Activated naive CD8-positive, alpha-beta T cell treated with anti-CD3 and anti-CD28 coated beads for 36 hours (primary cell): ENCODE data around the gene REG4. TPM values are rescaled to one million over a fixed set of nuclear protein-coding genes. Genes with fewer than 3 reads are reported as not detected.
A peak's percentile ranks its signal among the peaks of the same experiment; 100 is the strongest.
"Not testable (repeated sequence)": the region's sequence is repeated elsewhere in the genome, so short reads cannot be mapped to it uniquely, and the experiment has no call there.

Experiments
- DNase-seq: peaks from one replicate; pipeline ENCODE4 v3.0.0; 2021
- H3K27ac Mint-ChIP-seq: one replicate; pipeline ENCODE4 v1.8.0; 2022; ENCODE audit warnings: mild to moderate bottlenecking, moderate library complexity, mixed read lengths
- H3K27me3 Mint-ChIP-seq: one replicate; pipeline ENCODE4 v1.8.0; 2022; ENCODE audit warnings: mild to moderate bottlenecking, mixed read lengths
- H3K36me3 Mint-ChIP-seq: one replicate; pipeline ENCODE4 v1.8.0; 2021; ENCODE audit warnings: mild to moderate bottlenecking, mixed read lengths
- H3K4me1 Mint-ChIP-seq: one replicate; pipeline ENCODE4 v1.8.0; 2021; ENCODE audit warnings: mixed read lengths
- H3K4me3 Mint-ChIP-seq: one replicate; pipeline ENCODE4 v1.8.0; 2022; ENCODE audit warnings: mild to moderate bottlenecking, moderate library complexity, mixed read lengths
- H3K9me3 Mint-ChIP-seq: one replicate; pipeline ENCODE4 v1.8.0; 2022; ENCODE audit warnings: mixed read lengths
- total RNA-seq, 2 experiments: library from RNA; stranded (reverse); gene quantifications; one replicate each; pipeline ENCODE4 v1.2.3, GENCODE V29; 2021

REG4 gene
- total RNA-seq, 2 experiments from 2014 or later, result 10.2 to 12.3 TPM

- no peak for DNase-seq
- no peaks in the 10 kb centered on the region for H3K36me3 Mint-ChIP-seq
- H3K4me3 Mint-ChIP-seq, result no peak overlapping the region
- H3K4me1 Mint-ChIP-seq, result peaks cover 18% of the 10 kb centered on the region
- H3K9me3 Mint-ChIP-seq, result no peaks in the 10 kb centered on the region
- H3K27me3 Mint-ChIP-seq, result no peaks in the 10 kb centered on the region
- no peak overlapping the region for H3K27ac Mint-ChIP-seq
Observed at GRCh38 chr1:119794876-119795240, 16.4 kb downstream of the REG4 start.

- Mint-ChIP-seq H3K9me3 (no peaks in the 10 kb centered on the region), H3K27ac (no peak overlapping the region), H3K27me3 (peaks cover 1% of the 10 kb centered on the region), H3K4me1 (peaks cover 18% of the 10 kb centered on the region), H3K36me3 (no peaks in the 10 kb centered on the region), H3K4me3 (no peak overlapping the region)
- DNase-seq, result no peak
Observed at GRCh38 chr1:119794230-119794875, 16.9 kb downstream of the REG4 start.

DNA sequence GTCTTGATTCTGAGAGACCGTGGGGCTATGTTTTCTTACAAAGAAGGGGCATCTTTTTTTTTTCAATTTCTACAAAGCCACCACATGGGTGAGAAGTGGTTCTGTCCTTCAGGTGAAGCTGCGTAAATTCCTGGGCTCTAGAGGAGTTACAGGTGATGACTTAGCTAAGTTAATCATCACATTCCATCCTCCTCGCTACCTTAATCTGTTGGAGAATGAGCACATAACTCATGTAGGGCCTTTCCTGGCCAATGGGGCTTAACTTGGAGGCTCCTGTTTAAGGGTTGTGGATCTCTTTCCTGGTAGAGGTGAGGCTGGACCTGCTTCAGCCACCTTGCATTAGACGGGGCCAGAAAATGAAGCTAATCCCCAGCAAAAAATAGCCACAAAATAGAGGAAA is 19.9 kb downstream of the REG4 start:
- H3K4me3 Mint-ChIP-seq, result no peak overlapping the region
- H3K4me1 Mint-ChIP-seq, result peaks cover 4% of the 10 kb centered on the region
- H3K27me3 Mint-ChIP-seq, result peaks cover 7% of the 10 kb centered on the region
- H3K36me3 Mint-ChIP-seq, result no peaks in the 10 kb centered on the region
- H3K9me3 Mint-ChIP-seq, result no peaks in the 10 kb centered on the region
- DNase-seq, result no peak
- H3K27ac Mint-ChIP-seq, result no peak overlapping the region

- Mint-ChIP-seq H3K4me3 (no peak overlapping the region), H3K36me3 (no peaks in the 10 kb centered on the region), H3K27ac (no peak overlapping the region), H3K9me3 (no peaks in the 10 kb centered on the region), H3K27me3 (peaks cover 7% of the 10 kb centered on the region), H3K4me1 (peaks cover 11% of the 10 kb centered on the region)
- no peak for DNase-seq
Observed at GRCh38 chr1:119790451-119791198, 20.6 kb downstream of the REG4 start.

GRCh38 chr1:119787776-119788175 is 23.5 kb downstream of the REG4 start:
- Mint-ChIP-seq H3K4me3 (no peak overlapping the region), H3K4me1 (peaks cover 21% of the 10 kb centered on the region)

DNA sequence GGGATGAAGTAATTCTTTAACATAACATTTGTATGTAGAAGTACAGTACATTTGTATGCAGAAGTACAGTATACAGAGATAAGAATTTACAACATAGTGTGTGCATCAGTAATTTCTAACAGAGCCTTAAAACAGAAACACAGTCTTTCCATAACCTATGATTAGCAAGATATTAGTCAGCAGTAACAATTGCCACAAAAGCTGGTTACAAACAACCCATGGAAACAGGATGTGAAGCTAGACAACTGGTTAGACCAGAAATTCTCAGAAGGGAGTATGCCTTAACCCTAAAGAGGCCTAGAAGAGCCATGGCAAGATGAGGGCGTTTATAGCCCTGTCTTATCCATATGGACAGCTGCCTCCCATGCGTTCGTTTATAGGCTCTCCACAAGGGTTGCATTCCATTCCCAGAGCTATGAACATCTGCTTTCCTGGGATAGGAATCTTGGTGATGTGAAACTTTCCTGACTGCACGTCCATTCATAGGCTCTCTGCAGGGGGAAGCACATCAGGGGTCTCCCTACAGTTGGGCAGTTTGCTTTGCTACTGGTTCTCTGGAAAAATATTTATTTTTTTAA is 24.7 kb downstream of the REG4 start:
- not testable (repeated sequence) for H3K27ac Mint-ChIP-seq, H3K36me3 Mint-ChIP-seq, H3K9me3 Mint-ChIP-seq, H3K4me3 Mint-ChIP-seq, DNase-seq
- H3K4me1 Mint-ChIP-seq, result peaks cover 21% of the 10 kb centered on the region
- H3K27me3 Mint-ChIP-seq, result peaks cover 34% of the 10 kb centered on the region

More at GRCh38 chr1:119787776-119788175, 23.5 kb downstream of the REG4 start:
- no peaks in the 10 kb centered on the region for H3K36me3 Mint-ChIP-seq
- no peak overlapping the region for H3K27ac Mint-ChIP-seq
- H3K9me3 Mint-ChIP-seq, result no peaks in the 10 kb centered on the region
- H3K27me3 Mint-ChIP-seq, result peaks cover 28% of the 10 kb centered on the region
- no peak for DNase-seq

DNA sequence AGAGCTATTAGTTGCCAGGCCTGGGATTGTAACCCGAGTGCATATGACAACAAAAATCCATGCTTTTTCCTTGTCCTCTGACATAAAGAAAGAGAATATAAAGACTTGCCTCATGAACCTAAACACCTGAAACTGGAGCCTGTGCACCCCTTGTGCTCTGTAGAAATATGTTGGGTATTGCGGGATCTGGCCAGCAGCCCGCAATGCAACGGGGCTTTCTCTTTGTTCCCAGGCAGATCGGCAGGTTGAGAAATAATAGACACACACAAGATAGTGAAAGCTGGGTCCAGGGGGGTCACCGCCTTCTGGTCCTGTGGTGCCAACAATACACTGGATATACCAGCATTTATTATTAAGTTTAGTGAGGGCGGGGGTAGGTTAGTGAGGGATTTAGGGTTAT is 25.2 kb downstream of the REG4 start:
- not testable (repeated sequence) for H3K9me3 Mint-ChIP-seq, H3K36me3 Mint-ChIP-seq, DNase-seq
- Mint-ChIP-seq H3K27me3 (peaks cover 34% of the 10 kb centered on the region), H3K4me1 (peaks cover 21% of the 10 kb centered on the region), H3K27ac (peak overlapping the region; percentile 23), H3K4me3 (peak overlapping the region; percentile 12)

DNA sequence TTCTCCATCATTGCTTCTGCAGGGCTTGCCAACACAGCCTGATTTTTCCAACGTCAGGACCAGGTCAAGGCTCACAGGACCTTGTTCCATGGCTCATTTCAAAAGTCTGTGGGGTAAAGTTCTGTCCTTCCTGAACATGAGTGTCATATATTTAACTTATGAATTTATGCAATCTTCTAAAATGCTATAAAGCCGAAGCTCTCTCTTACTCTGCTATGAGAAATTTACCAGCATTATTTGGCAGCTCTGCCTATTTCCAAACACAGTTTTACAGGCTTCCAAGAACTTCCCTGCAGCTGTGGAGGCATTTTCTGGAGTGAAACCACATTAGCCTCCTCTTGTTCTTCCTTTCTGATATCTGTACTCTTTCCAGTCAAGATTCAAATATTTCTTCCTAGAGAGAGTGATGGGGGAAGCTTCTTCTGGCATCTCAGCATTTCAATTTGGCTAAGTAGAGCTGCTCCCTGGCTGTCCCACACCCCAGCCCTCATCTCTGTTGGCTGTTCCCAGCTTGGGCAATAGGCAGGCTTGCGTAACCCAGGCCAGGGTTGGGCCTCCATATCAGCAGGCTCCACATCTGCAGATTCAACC is 27.0 kb downstream of the REG4 start:
- Mint-ChIP-seq H3K4me1 (peaks cover 21% of the 10 kb centered on the region), H3K27me3 (peaks cover 33% of the 10 kb centered on the region), H3K36me3 (no peaks in the 10 kb centered on the region), H3K9me3 (no peaks in the 10 kb centered on the region), H3K4me3 (no peak overlapping the region), H3K27ac (no peak overlapping the region)
- DNase-seq, result no peak

DNA sequence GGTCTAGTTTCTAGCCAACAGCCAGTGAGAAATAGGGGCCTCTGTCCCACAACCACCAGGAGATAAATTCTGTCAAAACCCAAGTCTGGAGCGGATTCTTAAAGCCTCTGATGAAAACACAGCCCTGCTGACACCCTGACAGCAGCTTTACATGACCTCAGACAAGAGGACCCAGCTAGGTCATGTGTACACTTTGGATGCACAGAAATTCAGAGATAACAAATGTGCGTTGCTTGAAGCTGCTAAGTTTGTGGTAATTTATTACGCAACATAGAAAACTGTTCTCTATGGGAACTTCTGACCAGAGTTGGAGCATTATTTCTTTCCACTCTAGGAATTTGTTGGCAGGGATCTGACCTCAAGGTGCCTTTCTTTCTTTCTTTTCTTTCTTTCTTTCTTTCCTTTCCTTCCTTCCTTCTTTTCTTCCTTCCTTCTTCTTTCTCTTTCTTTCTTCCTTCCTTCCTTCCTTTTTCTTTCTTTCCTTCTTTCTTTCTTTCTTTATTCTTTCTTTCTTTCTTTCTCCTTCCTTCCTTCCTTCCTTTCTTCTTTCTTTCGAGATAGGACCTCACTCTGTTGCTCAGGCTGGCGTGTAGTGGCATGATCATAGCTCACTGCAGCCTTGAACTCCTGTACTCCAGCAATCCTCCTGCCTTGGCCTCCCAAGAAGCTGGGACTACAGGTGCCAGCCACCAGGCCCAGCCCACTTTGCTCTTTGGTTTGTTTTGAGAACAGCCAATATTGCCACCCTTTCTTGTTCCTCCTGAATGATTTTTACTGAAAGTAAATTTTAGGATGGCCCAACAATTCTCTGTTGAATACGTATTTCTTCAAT is 27.7 kb downstream of the REG4 start:
- Mint-ChIP-seq H3K27ac (no peak overlapping the region), H3K36me3 (no peaks in the 10 kb centered on the region), H3K27me3 (peaks cover 27% of the 10 kb centered on the region), H3K9me3 (no peaks in the 10 kb centered on the region), H3K4me1 (peaks cover 21% of the 10 kb centered on the region), H3K4me3 (no peak overlapping the region)
- DNase-seq, result no peak

DNA sequence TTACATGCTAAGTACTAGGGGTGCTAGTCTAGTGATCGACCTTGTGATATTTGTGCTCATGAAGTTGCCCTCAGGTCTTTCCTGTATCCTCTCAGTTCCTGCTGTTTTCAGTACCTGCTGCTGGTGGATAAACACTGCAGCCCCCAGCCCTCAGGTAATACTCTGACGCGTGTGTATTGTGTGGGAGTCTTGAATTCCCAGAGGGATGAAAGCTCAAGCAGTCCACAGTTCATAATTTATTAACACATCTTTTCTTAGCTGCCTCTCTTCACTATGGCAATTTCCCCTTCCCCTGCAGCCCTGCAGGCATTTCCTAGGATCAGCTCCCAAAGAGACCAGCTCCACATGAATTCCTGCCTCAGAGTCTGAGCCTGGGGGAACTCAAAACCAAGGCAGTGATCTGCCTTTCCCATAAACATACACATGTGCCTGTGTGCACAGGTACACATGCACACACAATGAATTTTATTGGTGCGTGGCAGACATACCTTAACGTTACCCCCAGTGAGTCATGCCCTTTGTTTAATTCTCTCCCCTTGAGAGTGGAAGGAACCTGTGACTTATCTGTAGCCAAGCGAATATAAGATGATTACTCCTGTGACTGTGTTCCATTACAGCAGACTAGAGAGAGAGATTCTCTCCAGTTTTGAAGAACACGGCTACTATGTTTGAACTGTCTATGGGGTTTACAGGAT is 28.5 kb downstream of the REG4 start:
- Mint-ChIP-seq H3K27ac (no peak overlapping the region), H3K4me1 (peaks cover 21% of the 10 kb centered on the region), H3K4me3 (no peak overlapping the region), H3K27me3 (peaks cover 27% of the 10 kb centered on the region), H3K9me3 (no peaks in the 10 kb centered on the region), H3K36me3 (no peaks in the 10 kb centered on the region)
- no peak for DNase-seq

DNA sequence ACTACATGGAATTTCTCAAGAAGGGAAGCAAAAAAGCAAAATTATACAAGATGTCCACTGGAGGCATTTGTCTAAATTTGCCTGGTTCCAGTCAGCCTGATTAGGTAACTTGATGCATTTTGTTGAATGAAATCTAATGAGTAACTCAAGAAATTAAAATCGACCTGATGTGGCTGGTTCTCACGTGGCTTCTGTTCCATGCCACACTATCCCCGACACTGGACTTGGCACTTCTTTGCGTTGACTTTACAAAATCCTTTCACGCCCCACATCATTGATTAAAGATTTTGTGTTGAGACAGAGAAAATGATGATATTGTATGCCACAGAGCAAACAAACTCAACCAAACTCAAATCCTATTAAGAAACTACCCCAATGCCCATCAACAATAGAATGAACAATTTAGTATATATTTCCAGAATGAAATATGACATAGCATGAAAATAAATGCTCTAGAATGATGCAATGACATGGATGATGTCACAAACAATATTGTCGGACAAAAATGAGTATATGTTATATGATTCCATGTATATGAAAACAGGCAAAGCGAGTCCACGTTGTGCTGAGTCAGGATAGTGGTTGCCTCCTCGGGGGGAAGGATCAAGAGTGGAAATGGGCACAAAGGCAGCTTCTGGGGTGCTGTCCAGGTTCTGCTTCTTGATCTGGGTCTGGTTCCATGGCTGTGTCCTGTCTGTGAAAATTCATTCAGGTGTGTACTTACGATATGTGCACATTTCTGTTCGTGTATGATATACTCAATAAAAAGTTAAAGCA is 29.6 kb downstream of the REG4 start:
- no peaks in the 10 kb centered on the region for H3K36me3 Mint-ChIP-seq
- peaks cover 27% of the 10 kb centered on the region for H3K27me3 Mint-ChIP-seq
- no peak overlapping the region for H3K4me3 Mint-ChIP-seq
- no peak for DNase-seq
- no peak overlapping the region for H3K27ac Mint-ChIP-seq
- no peaks in the 10 kb centered on the region for H3K9me3 Mint-ChIP-seq
- peaks cover 17% of the 10 kb centered on the region for H3K4me1 Mint-ChIP-seq

GRCh38 chr1:119779869-119780356 is 31.3 kb downstream of the REG4 start:
- Mint-ChIP-seq H3K27me3 (peaks cover 23% of the 10 kb centered on the region), H3K4me3 (no peak overlapping the region), H3K9me3 (no peaks in the 10 kb centered on the region), H3K4me1 (peaks cover 10% of the 10 kb centered on the region), H3K36me3 (no peaks in the 10 kb centered on the region), H3K27ac (no peak overlapping the region)
- no peak for DNase-seq

DNA sequence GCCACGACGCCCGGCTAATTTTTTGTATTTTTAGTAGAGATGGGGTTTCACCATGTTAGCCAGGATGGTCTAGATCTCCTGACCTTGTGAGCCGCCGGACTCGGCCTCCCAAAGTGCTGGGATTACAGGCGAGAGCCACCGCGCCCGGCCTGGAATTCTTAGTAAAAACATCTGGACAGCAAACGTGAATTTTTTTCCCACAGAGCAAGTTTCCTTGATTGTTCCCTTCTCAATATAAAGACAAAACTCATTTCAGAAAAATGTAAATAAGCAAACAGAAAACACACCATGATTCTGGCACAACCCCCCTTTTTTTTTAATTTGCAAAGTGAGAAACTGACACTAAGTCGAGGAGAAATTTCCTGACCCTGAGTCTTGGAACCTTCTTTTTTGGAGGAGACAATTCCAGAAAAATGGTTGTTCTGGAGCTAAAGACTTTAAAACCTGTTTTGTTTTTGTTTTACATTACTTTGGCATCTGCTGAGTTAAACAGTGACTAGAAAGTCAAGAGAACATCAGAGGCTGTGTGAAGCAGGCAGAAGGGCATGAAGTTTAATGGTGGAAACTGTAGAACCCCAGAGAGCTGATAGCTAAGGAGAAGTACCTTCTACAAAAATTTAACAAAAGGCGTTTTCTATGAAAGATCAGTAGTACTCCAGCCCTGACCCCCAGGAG is 32.2 kb downstream of the REG4 start:
- H3K27ac Mint-ChIP-seq, result no peak overlapping the region
- peaks cover 10% of the 10 kb centered on the region for H3K4me1 Mint-ChIP-seq
- H3K27me3 Mint-ChIP-seq, result peaks cover 17% of the 10 kb centered on the region
- DNase-seq, result no peak
- no peak overlapping the region for H3K4me3 Mint-ChIP-seq
- no peaks in the 10 kb centered on the region for H3K36me3 Mint-ChIP-seq
- H3K9me3 Mint-ChIP-seq, result no peaks in the 10 kb centered on the region
